NCI-H1092 (cell line): ENCODE measurements around the gene ALDH4A1.

Experiments used
- DNase-seq: peaks from one replicate; lab custom pipeline; 2025; lab: John Stamatoyannopoulos, UW

ALDH4A1 gene

GRCh38 chr1:18902523-18903290 lies at the start of gene ALDH4A1:
ALDH4A1 (minus strand) TSS chr1:18902555; CDS start chr1:18902523, 32 bp downstream.
- peak; percentile 99 for DNase-seq

GRCh38 chr1:18951818-18952391 lies 49.5 kb upstream of the ALDH4A1 start:
- no peak for DNase-seq

- DNase-seq: no peak
Observed at GRCh38 chr1:18951416-18951815, 49.1 kb upstream of the ALDH4A1 start.

GRCh38 chr1:18950401-18951026 lies 48.2 kb upstream of the ALDH4A1 start:
- DNase-seq: no peak

- DNase-seq: no peak
Observed at GRCh38 chr1:18949686-18950400, 47.5 kb upstream of the ALDH4A1 start.

GRCh38 chr1:18948913-18949685 lies 46.7 kb upstream of the ALDH4A1 start:
- DNase-seq: no peak

- no peak for DNase-seq
Observed at GRCh38 chr1:18948048-18948912, 45.9 kb upstream of the ALDH4A1 start.

- DNase-seq: no peak
Observed at GRCh38 chr1:18947570-18947969, 45.2 kb upstream of the ALDH4A1 start.

- DNase-seq: no peak
Observed at GRCh38 chr1:18946550-18947381, 44.4 kb upstream of the ALDH4A1 start.

GRCh38 chr1:18945401-18945849 lies 43.1 kb upstream of the ALDH4A1 start:
- no peak for DNase-seq

GRCh38 chr1:18944810-18945209 lies 42.5 kb upstream of the ALDH4A1 start:
- no peak for DNase-seq

- DNase-seq: no peak
Observed at GRCh38 chr1:18943914-18944572, 41.7 kb upstream of the ALDH4A1 start.

- DNase-seq: no peak
Observed at GRCh38 chr1:18943162-18943561, 40.8 kb upstream of the ALDH4A1 start.

- DNase-seq: no peak
Observed at GRCh38 chr1:18942340-18942739, 40.0 kb upstream of the ALDH4A1 start.

- DNase-seq: no peak
Observed at GRCh38 chr1:18941221-18942141, 39.1 kb upstream of the ALDH4A1 start.

- DNase-seq: no peak
Observed at GRCh38 chr1:18940303-18941020, 38.1 kb upstream of the ALDH4A1 start.
